ENCODE data around the gene AP5B1.

- TF ChIP-seq CTCF (conservative IDR thresholded peaks at IDR 0.05; ENCODE audit: low read length) = peak; percentile 95
- TF ChIP-seq EZH2phosphoT487 (IDR thresholded peaks at IDR 0.05; ENCODE audit: borderline replicate concordance, low read depth, low read length) = no peak
Observed at GRCh38 chr11:65817835-65818680, 37.3 kb upstream of the AP5B1 start.
